ENCODE measurements around the gene FNDC3B.

FNDC3B gene

DNA sequence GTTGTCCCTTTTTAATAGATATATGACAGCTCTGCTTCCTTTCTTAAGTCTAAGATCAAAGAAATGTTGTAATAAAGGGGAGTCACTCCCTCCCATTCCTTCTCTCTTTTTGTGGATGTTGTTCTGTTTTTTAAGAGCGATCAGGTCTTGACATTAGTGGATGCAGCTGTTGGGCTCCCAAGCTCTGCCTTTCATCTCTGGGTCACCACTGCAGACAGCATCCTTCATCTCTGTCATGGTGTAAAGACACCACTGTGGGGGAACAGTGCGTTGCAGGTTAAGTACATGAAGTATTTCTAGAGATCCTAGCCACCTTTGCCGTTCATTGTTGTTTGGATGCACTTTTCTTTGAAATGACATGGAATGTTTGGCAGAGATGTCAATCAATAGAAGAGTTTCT is 17.7 kb downstream of the FNDC3B start:
- no peak for DNase-seq

DNA sequence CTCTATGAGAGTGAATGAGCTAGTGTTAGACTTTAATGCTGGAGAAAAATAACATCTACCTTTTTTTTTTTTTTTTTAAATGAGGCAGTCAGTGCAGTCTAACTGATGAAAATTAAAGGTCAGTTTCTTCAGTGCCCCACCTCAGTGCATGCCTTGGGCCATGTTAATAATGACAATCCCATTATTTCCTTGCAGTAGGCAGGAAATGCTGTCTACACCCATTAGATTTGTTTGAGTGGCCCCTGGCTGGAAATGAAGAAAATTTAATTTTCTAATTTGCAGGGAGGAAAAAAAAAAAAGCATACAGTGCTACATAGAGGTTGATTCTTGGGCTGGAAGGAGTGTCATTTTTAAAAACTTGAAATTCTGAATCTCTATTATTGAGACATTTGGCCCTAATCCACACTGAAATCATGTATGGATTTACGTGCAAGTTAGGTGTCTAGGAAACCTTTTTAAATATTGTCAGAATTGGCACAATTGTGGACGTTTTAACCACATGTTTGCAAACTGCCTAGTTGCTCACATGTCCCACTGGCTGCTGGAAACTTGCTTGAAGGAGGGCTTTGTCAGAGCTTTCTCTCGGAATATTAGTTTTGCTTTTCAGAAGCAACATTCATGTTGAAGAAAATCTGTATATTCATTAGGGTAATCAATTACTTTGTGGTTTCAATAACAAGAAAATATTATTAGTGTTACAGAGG is 18.4 kb downstream of the FNDC3B start:
- no peak for DNase-seq

DNA sequence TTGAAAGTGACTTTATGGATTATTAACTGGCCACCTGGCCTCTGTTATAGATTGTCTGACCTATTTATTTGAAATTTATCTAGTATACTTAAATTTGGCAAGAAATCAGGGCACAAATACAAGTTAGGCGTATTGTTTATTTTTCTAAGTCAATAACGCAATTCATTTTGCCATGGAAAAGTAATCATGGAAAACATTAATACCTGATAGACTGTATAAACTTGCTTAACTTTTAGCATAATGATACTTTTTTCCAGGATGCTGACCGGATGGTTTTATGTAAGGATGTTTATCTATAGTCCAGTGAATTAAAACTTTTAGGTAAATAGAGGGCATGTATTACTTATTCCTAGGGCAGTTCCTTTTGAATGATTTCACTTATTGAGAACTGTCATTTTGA is 20.2 kb downstream of the FNDC3B start:
- no peak for DNase-seq

DNA sequence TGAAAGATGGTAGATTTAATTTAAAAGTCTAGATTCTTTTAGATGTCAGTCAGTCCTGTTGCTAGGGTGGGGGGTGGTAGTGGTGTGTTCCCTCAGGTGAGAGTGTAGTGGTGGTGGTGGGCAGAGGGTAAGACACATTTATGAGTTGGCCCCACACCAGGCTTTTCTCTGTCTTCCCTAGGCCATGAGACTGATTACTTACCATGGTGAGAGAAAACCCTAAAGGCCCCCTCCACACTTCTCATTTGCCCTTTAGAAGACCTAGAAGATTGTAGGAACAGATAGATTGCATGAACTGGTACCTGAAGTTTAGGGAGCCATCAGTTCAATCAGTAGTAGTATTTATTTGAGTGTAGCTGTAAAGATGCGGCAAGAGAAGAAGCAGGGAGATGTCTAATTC is 20.9 kb downstream of the FNDC3B start:
- DNase-seq = no peak

DNA sequence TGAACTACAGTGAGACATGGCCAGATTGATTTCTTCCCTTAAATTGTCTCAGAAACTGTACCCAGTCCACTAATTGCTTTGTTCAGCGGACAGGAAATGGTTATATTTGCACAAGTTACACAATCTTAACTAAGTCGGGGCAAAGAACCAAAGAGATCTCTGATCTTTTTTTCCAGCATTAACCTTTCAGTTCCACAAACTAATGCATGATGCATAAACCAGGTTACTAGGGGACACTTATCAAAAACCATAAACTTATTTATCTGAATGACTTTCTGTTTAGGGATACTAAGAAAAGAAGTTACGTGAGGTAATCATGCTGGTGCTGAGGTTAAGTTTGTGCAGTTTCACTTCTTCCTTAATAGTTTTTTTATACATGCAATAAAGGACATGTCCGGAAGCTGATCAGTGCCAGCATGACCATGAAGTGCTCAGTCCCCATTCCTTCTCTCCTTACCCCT is 22.4 kb downstream of the FNDC3B start:
- no peak for DNase-seq

DNA sequence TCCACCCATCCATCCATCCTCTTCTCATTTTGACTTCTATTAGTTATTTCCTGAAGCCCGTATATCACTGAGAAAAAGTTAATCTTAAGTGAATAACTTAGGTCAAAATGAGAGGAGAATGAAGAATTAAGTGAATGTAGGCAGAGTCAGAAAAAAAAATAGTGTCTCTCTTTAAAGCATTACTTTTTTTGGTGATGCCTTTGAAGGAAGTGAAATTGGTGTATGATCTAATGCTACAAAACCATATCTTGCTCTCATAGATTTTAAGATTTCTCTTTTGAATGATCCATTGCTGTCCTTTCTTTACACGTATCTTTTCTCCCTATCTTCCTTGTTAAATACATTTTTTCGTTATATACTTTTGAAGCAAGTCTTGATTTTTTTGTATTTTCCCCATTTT is 23.4 kb downstream of the FNDC3B start:
- DNase-seq = no peak

DNA sequence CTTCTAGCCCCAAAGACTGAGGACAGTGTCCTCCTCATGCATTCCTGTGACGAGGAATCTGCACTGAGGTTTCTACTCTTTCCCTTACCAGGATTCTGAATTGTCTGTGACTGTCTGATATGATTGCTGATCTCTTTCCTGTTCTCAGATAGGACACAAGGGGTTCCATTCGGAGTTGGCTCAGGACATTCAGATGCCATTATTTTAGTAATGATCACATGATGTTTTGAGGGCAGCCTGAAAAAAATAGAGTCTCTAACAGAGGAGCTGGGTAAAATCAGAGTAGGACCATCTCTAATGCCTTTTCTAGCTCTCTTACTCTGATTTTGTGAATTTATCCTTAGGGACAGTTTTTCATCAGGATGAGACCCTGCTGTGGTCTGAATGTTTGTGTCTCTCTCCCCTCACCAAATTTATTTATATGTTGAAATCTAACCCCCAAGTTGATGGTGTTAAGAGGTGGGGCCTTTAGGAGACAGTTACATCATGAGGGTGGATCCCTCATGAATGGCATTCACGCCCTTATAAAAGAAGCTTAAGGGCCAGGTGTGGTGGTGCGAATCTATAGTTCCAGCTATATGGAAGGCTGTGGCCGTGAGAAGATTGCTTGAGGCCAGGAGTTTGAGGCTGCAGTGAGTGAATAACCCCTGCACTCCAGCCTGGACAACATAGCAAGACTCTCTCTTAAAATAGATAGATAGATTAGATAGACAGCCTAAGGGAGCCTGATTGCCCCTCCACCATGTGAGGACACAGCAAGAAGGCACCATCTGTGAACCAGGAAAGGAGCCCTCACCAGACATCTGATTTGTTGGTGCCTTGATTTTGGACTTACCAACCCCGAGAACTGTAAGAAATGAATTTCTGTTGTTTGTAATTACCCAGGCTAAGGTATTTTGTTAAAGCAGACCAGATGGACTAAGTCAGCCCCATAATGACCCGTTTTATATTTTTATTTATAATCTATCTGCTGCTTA is 24.4 kb downstream of the FNDC3B start:
- DNase-seq = no peak

DNA sequence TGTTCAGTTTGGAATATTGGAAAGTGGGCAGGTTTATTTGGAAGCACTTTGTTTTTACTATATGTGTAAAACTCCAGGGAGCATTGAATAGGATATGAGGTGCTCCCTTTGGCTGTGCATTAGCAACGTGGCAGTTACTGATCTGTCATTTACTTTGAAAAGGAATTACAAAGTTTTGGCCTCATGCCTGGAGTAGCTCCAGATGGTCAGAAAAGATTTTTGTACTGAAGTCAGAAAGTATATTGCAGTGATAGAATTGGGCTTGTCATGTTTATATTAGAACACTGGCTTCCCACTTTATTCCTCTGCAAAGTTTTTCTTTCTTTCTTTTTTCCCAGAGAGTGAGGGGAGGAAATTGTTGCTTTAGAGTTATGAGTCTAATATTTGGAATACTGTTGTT is 26.1 kb downstream of the FNDC3B start:
- DNase-seq = no peak

DNA sequence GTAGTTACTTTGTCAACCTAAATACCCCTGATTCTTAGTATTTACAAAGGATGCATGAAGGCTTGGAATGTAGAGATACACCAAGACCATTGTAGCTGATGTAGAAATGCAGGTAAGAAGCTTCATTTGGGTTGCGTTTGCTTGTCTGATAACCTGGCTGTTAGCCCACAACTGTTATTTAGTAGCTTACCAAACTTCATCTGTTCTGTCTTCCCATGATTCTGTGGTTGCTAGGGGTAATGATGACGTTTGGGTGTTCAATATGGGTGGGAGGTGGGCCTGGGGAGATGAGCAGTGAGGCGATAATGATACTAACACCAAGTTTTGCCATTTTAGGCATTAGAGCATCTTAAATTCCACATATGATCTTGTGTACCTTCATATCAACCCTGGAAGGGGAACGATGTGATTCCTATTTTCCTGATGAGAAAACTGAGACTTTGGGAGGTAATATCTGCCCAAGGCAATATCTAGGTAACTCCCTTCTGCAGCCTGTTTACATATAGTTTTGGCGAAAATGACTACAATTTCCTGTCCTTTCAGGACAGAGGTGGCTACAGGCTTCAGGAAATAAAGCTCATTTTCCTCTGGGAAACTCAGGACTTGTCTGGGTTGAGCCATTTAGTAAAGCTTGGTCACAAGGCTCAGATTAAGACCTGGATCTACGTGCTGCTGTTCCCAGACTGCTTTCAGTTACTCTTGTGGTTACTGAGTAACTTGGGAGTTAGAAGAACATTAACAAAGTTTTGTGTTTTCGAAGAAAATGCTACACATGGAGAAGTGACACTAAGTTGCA is 26.8 kb downstream of the FNDC3B start:
- no peak for DNase-seq

DNA sequence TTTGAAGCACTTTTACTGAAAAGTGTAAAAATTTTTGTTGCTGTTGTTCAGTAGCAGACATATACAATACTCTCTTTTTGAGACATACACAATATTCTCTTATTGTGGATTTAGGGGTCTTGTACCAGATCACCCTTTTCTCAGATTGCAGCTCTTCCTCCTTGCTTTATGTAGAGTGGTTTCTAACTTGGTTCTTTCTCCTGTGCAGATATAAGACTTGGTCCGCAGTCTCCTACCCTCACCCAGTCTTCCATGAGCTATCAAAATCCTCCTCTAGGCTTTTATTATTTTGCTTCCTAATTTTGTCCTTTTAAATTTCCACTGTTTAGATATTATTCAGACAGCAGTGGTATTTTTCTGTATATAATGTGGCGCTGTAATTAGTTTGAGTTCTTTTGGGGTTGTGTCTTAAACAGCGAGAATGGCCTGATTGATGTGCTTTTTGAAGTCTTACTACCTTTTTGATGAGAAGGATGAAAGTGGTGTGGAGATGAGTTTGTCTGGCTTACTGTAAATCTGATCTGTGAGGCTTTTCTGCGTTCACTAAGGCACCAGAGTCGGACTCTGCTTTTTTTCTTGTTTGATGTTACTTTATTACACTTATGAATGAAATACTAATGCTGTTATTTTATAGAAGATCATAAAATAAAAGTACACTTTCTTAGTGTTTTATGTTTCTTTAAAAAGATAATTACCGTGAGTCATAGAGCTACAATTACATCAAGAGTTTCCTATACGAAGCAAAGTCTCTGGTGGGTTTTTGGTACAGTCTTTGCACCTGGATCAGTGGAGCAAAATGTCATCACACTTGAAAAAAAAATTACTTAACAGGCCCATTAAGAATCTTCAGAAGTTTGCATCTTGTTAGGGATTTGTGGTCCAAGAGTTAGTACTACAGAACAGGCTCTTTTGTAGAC is 27.8 kb downstream of the FNDC3B start:
- DNase-seq = no peak

DNA sequence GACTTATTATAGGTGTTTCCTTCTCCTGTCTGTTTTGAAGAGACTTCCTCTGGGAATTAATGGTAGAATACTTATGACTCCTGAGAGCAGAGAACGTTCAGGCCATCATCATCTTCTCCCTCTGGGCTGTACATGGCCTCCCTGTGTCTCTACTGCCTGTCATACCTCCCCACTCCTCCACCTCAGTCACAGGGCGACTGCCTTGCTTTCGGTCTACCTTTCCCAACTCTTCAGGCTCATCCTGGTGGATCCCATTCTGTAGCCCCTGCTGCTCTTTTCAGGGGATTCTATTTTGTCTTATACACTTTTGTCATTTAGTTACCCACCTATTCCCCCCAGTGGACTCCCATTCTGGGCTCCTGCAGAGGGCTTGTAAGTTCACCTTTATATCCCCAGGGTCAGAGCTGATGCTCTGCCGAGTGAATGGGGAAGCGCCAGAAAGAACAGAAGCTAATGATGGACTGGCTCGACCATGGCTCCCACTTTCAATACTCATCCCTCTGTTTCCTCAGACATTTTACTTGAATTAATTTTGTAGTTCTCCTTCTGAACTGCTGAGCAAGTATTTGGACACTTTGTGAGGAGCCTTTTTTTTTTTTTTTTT is 28.6 kb downstream of the FNDC3B start:
- DNase-seq = no peak

DNA sequence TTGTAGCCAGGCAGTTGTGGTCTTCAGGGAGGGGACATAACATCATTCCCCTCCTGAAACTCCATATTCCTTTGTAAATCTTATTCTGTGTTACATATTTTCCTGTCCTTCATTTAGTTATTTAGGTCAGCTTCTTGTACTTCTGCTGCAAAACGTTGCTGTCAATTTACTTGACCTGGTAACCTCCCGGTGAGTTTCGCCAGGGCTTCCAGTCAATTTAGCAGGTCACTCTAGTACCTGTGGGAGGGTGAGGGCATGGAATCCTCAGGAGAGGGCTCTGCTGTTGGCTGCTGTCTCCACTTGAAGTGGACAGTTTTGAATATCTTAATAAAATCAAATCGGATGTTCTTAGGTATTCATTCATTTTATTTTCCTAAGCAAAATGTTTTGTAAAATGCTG is 29.6 kb downstream of the FNDC3B start:
- DNase-seq = no peak

DNA sequence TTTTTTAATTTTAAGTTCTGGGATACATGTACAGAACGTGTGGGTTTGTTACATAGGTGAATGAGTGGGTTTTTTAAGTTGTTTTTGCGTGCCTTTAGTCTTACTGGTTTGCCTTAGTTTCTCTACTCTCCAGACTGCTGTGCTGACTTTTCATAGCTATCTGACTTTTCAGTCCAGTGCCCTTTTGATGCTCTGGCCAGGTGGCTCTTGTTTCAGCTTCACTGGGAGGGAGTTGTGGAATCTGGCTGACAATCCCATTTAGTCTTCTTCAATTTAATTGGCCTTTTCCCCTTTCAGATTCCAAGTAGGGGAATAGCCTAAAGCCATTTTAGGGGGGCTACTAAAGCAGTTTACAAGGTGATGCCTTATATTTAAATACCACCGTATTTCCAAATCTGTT is 30.1 kb downstream of the FNDC3B start:
- DNase-seq = no peak

DNA sequence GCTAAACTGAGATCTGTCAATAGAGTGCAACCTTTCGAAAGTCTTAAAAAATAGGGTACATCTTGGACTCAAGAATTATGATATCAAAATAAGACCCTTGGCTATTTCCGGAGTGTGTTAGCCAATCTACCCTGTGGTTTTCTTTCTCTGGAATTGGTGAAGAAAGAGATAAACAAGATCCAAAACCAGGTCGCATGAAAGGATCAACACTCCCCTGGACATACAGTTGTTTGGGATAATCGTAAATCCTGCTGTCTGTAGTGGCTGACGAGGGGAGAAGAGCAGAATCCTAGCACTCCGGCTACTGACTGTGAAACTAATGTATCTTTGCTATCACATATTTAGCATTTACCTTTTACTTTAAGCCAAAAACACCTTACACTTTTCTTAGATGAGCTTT is 30.9 kb downstream of the FNDC3B start:
- no peak for DNase-seq

DNA sequence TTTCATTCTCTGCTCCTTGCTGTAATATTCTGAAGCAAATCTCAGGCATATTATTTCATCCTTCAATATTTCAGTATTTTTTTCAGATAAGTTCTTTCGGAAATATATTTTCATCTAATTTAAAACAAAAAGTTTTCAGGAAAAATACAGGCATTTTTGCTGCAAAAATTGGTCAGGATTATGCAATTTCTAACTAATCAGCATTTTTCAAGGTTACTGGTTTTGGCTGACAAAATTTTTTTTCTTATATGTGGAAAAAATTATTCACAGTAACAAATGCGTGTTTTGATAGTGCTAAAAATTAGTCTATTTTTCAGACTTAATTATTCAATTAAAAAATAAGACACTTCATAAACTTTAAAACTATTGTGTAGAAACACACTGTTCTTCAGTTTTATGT is 31.4 kb downstream of the FNDC3B start:
- no peak for DNase-seq

DNA sequence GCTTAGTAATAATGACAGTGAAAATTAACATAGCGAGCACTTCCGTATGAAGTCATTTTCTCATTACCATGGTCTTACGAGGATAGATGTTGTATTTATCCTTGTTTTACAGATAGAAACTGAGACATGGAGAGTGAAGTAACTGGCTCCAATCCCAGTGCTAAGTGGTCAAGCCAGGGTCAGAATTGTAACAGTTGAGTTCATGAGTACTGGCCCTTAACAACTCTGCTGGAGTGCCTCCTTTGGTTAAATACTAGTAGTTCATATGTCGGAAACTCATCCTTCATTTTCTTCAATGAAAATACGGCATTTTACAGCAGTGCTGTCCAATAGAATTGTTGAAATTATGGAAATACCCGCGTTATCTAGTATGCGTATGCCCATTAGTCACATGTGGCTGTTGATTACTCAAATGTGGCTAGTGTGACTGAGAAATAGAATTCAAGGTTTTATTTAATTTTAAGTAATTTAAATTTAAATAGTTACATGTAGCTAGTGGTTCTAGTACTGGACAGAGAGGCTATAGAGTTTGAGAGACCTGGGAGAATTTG is 32.5 kb downstream of the FNDC3B start:
- no peak for DNase-seq

DNA sequence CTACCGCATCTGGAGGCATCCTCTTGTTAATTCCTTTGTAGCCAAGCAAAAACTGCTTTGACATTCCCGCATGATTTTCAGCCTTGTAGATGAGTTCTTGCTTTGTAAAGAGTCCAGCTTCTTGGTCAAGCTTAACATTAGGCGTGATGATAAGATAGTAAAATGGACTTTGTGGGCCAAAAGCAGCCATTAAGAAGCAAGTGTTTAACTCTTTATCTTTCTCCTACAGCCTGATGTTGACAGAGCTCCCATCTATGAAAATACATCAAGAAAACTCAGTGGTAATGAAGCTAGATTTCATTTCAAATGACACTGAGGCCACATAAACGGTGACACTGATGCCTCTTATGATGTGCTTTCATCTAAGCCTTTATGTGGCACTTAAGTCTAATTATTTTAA is 33.2 kb downstream of the FNDC3B start:
- DNase-seq = no peak

DNA sequence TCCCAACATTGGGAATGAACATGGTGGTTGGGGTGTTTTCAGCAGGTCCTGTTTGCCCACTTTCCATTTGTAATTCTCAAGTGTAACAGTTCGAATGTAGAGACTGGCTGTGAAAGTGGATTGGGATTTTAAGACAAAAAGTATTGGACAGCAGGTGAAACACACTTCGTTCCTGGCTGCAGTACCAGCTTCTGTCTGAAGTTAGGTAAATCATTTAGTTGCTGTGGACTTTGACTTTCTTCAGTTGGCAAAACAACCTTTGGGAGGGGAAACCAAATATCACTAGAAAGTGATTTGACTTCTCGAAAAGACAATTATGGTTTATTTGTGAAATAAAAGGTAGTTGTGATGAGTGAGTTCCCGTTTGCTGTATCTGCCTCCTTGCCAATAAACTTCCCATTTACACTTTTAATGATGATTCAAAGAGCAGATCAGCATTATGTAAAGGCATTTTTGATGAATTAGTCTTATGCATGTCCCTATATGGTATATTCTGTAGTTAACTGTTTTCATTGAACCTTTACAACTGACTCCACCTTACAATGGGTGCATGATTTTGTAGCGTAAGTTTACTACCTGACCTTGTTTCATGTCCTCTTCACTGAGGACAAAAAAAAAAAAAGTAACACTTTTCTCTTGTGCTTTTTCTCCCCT is 34.0 kb downstream of the FNDC3B start:
- no peak for DNase-seq

DNA sequence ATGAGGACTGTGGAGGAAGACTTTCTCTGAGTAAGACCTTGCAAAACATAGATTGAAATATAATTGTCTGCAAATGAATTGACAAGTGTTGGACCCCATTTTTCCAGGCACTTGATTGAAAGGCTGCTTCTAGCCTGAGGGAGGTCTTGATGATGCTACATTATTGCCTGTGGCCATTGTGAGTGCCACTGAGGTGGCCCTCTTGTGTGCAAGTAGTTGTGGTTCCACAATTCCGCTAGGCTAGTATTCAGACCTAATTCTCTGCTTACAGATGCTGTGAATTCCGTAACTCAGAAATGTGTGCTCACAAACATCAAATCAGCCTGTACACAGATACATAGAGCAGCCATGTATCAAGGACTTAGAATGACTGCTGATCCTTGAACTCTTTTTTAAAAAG is 34.7 kb downstream of the FNDC3B start:
- no peak for DNase-seq

DNA sequence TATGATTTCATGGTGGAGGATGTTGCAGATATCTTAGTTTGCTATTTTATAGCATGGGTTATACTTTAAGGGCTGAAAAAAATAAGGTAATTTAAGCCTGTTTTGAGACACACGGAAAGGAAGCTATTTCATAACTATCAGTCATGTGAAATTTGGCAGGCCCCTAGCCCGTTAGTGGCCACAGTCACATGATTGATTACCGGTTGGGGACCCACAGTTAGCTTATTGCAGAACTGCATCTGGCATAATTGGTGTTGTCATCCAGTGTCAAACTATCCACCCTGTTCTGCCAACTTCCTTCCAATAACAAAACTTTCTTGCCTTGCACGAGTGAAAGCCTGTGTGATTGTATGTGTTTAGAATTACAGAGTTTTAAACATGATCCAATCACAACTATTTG is 35.2 kb downstream of the FNDC3B start:
- DNase-seq = no peak

DNA sequence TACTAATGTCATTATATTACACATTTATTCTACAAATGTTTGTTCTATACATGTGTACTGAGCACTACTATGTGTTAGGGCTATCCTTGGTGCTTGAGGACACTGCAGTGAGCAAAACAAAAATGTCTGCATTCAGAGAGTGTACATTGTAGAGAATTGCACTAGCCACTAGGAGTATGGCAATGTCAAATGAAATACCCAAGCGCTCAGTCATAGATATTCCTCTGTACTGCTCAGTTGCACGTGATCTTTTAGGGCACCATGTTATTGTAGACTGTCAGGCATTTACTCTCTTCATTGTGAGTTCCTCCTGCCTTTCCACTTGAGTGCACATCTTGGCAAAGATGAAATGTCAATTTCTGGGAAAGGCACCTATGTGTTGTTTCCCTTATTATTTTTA is 36.8 kb downstream of the FNDC3B start:
- no peak for DNase-seq
